HG03159 (cell line): ENCODE results near the gene CEP41.

Experiments
- ATAC-seq: cut with Tn5 transposase; IDR thresholded peaks from one replicate; pipeline ENCODE4 v1.9.1; 2021; ENCODE audit warnings: mild to moderate bottlenecking, moderate library complexity; ENCODE audit not compliant: unreplicated experiment

Gene CEP41

GRCh38 chr7:130356121-130356875 is 84.5 kb downstream of the CEP41 start:
- ATAC-seq: no peak

- ATAC-seq: no peak
These were observed 87.6 kb downstream of the CEP41 start for GRCh38 chr7:130353196-130353595.

- ATAC-seq: no peak
These were observed 88.4 kb downstream of the CEP41 start for GRCh38 chr7:130352194-130353074.

- no peak for ATAC-seq
These were observed 89.1 kb downstream of the CEP41 start for GRCh38 chr7:130351791-130352090.

GRCh38 chr7:130350945-130351790 is 89.6 kb downstream of the CEP41 start:
- ATAC-seq: no peak

- ATAC-seq: no peak
These were observed 90.7 kb downstream of the CEP41 start for GRCh38 chr7:130349911-130350782.

- no peak for ATAC-seq
These were observed 93.9 kb downstream of the CEP41 start for GRCh38 chr7:130346941-130347340.

GRCh38 chr7:130346177-130346905 is 94.5 kb downstream of the CEP41 start:
- no peak for ATAC-seq

- no peak for ATAC-seq
These were observed 95.1 kb downstream of the CEP41 start for GRCh38 chr7:130345725-130346124.

GRCh38 chr7:130345136-130345535 is 95.7 kb downstream of the CEP41 start:
- no peak for ATAC-seq

GRCh38 chr7:130344271-130344866 is 96.4 kb downstream of the CEP41 start, which contains the start of gene CPA5:
CPA5 (plus strand) TSS chr7:130344816; CDS start chr7:130346486, 1,670 bp downstream.
- ATAC-seq: no peak
